Measurements from ENCODE around the gene NF2.
"Not testable (repeated sequence)": the region's sequence is repeated elsewhere in the genome, so short reads cannot be mapped to it uniquely, and the experiment has no call there.

DNA sequence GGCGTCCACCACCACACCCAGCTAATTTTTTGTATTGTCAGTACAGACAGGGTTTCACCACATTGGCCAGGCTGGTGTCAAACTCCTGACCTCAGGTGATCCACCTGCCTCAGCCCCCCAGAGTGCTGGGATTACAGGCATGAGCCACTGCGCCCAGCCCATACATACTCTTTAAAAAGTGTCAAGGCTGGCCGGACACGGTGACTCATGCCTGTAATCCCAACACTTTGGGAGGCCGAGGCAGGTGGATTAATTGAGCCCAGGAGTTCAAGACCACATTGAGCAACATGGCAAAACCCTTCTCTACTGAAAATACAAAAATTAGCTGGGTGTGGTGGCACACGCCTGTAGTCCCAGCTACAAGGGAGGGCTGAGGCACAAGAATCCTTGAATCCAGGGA is 9.0 kb upstream of the NF2 start:
- not testable (repeated sequence) for TF ChIP-seq CTCF (IDR thresholded peaks at IDR 0.05); ZFX (IDR thresholded peaks at IDR 0.05; ENCODE audit: borderline replicate concordance)
